Glutamatergic neuron (in vitro differentiated cells): ENCODE results near the gene ENC1. TPM values are rescaled to one million over a fixed set of nuclear protein-coding genes. Genes with fewer than 3 reads are reported as not detected.

ENCODE experiments used
- DNase-seq: peaks from one replicate; pipeline ENCODE4 v3.0.0; 2022
- H3K27ac Mint-ChIP-seq: one replicate; pipeline ENCODE4 v1.8.0; 2020; ENCODE audit warnings: mild to moderate bottlenecking, mixed read lengths, inconsistent platforms; ENCODE audit not compliant: unreplicated experiment
- H3K27me3 Mint-ChIP-seq: one replicate; pipeline ENCODE4 v1.8.0; 2020; ENCODE audit warnings: mild to moderate bottlenecking, moderate library complexity, mixed read lengths, inconsistent platforms; ENCODE audit not compliant: unreplicated experiment
- H3K36me3 Mint-ChIP-seq: one replicate; pipeline ENCODE4 v1.8.0; 2020; ENCODE audit warnings: mild to moderate bottlenecking, mixed read lengths, inconsistent platforms; ENCODE audit not compliant: unreplicated experiment
- H3K4me1 Mint-ChIP-seq: one replicate; pipeline ENCODE4 v1.8.0; 2020; ENCODE audit warnings: mild to moderate bottlenecking, low read depth, mixed read lengths, inconsistent platforms; ENCODE audit not compliant: unreplicated experiment
- H3K4me3 Mint-ChIP-seq: one replicate; pipeline ENCODE4 v1.8.0; 2020; ENCODE audit warnings: mild to moderate bottlenecking, mixed read lengths, inconsistent platforms; ENCODE audit not compliant: unreplicated experiment
- H3K9me3 Mint-ChIP-seq: one replicate; pipeline ENCODE4 v1.8.0; 2020; ENCODE audit warnings: mild to moderate bottlenecking, moderate library complexity, mixed read lengths, inconsistent platforms; ENCODE audit not compliant: unreplicated experiment
- long read RNA-seq: library from polyadenylated mRNA; unstranded; transcript quantifications from one replicate; pipeline ENCODE4 v2.0.0, GENCODE V29; 2020; ENCODE audit not compliant: unreplicated experiment
- total RNA-seq: library from RNA; stranded (reverse); fragmentation: NEBNext Ultra II Directional; extraction: Animal tissue kit (Norgen Biotek cat#: 25700); gene quantifications from one replicate; pipeline ENCODE4 v1.2.1, GENCODE V29; 2021; ENCODE audit not compliant: unreplicated experiment
- TF ChIP-seq, protein P1 (sequence below): fragments of 200-600 bp; sonication (generic); IDR thresholded peaks from one replicate; pipeline ENCODE4 v1.5.0; 2021; ENCODE audit not compliant: partially characterized antibody, unreplicated experiment

ENC1 gene, protein sequence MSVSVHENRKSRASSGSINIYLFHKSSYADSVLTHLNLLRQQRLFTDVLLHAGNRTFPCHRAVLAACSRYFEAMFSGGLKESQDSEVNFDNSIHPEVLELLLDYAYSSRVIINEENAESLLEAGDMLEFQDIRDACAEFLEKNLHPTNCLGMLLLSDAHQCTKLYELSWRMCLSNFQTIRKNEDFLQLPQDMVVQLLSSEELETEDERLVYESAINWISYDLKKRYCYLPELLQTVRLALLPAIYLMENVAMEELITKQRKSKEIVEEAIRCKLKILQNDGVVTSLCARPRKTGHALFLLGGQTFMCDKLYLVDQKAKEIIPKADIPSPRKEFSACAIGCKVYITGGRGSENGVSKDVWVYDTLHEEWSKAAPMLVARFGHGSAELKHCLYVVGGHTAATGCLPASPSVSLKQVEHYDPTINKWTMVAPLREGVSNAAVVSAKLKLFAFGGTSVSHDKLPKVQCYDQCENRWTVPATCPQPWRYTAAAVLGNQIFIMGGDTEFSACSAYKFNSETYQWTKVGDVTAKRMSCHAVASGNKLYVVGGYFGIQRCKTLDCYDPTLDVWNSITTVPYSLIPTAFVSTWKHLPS
- 302 TPM for total RNA-seq
- long read RNA-seq, full-length matches to known transcripts, result 67 of 85 reads
- long read RNA-seq, partial matches to known transcripts, result 8 of 85 reads
- long read RNA-seq, other reads (novel, unspliced or antisense), result 10 of 85 reads

DNA sequence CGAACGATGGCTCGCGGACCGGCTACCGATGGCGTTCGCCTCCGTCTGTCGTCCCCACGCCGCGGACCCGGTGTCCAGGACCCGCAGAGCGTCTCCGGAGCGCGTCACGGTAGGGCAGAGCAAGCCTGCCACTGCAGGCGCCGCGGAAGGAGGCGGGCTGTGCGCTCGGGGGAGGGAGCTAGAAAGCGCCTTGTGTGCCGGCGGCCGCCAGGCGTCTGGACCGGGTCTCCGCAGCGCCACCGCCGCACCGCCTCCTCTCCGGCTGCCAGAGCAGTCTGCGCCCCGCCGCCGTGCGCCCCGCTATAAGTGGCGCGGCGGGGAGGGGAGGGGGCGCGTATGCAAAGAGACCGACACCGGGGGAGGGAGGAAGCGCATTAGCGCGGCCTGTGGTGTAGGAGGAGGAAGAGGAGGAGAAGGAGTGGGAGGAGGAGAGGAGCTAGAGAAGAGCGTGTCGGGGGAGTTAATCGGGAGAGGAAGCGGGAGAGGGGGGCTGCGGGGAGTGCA, at the start of gene ENC1:
Gene ENC1 (minus strand): TSS at position 279 of the 504 bp plus-strand sequence. CDS start 4,243 bp downstream, outside the sequence.
- H3K9me3 Mint-ChIP-seq, result peaks cover 19% of the 10 kb centered on the region
- H3K36me3 Mint-ChIP-seq, result peaks cover 7% of the 10 kb centered on the region
- TF ChIP-seq, protein P1, sequence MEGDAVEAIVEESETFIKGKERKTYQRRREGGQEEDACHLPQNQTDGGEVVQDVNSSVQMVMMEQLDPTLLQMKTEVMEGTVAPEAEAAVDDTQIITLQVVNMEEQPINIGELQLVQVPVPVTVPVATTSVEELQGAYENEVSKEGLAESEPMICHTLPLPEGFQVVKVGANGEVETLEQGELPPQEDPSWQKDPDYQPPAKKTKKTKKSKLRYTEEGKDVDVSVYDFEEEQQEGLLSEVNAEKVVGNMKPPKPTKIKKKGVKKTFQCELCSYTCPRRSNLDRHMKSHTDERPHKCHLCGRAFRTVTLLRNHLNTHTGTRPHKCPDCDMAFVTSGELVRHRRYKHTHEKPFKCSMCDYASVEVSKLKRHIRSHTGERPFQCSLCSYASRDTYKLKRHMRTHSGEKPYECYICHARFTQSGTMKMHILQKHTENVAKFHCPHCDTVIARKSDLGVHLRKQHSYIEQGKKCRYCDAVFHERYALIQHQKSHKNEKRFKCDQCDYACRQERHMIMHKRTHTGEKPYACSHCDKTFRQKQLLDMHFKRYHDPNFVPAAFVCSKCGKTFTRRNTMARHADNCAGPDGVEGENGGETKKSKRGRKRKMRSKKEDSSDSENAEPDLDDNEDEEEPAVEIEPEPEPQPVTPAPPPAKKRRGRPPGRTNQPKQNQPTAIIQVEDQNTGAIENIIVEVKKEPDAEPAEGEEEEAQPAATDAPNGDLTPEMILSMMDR, result peak; percentile 65
- H3K27me3 Mint-ChIP-seq, result peaks cover 19% of the 10 kb centered on the region
- H3K4me1 Mint-ChIP-seq, result peaks cover 44% of the 10 kb centered on the region
- DNase-seq, result peak; percentile 91
- H3K4me3 Mint-ChIP-seq, result peak within 1 kb of the TSS; percentile 88
- H3K27ac Mint-ChIP-seq, result peak within 1 kb of the TSS; percentile 92

DNA sequence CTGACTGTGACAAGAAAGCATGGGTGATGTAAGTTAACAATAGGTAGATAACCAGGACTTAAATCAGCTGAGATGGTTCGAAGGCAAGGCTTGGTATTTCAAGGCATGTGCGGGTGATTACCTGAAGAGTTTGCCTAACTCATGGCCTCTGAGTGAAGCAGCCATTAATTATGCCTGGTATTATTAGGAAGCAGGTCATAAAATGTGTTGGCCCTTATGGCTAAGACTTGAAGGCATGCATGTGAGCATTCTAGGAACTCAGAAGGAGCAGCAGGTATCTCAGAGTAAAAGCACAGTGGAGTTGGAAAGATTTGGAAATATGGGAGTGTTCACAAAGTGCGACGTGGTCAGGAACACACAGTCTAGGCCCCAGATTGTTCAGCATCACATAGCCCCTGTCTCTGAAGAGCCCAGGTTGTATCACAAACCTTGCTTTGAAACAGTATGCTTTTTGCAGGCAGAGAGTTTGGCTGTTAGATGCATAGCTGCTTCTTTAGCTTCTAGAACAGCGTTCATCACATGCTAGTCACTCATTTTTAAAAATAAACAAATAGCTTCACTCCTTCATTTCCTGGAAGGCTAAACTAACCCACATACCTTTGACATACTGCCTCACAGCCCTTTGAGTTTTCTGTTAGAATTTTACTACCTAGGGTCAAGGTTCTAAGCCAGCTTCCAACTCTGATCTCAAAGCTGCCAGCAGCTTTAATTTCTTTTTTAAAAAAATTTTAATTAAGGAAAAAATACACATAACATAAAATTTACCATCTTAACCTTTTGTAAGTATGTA, 46.6 kb upstream of the ENC1 start:
- Mint-ChIP-seq H3K9me3 (peaks cover 2% of the 10 kb centered on the region), H3K4me1 (peaks cover 2% of the 10 kb centered on the region), H3K36me3 (no peaks in the 10 kb centered on the region), H3K4me3 (no peak overlapping the region), H3K27me3 (peaks cover 2% of the 10 kb centered on the region), H3K27ac (no peak overlapping the region)
- no peak for DNase-seq
- TF ChIP-seq, protein P1, result no peak

DNA sequence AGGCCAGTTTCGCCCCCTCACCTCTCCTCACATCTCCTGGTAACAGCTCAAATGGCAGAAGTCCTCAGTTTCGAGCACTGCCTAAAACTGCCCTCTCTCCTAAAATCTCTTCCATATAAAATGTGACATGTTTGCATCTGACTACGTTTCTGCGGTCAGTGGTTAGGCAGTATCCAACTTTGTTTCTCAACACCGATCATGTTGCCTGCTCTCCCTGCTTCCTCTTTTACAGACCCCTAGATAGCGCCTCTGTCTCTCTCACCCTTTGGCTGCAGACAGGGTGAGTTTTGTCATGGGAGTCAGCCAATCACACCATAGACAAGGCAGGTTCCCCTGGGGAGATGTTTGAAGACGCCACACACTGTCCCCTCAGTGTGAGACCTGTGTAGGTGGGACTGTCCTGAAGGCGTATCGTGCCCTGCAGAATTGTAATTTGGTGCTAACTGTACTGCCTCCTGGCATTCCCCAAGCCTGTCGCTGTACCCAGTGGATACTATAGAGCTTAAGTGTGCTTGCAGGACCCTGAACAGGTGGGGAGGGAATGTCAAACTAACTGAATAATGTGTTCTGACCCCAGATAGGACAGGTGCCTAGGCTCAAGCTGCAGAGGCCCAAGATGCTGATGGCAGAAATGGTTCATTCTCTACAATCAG, 45.6 kb upstream of the ENC1 start:
- Mint-ChIP-seq H3K27me3 (peaks cover 2% of the 10 kb centered on the region), H3K36me3 (no peaks in the 10 kb centered on the region), H3K27ac (no peak overlapping the region), H3K4me3 (peak overlapping the region; percentile 78), H3K9me3 (peaks cover 2% of the 10 kb centered on the region), H3K4me1 (peaks cover 2% of the 10 kb centered on the region)
- no peak for DNase-seq
- TF ChIP-seq, protein P1, result no peak

DNA sequence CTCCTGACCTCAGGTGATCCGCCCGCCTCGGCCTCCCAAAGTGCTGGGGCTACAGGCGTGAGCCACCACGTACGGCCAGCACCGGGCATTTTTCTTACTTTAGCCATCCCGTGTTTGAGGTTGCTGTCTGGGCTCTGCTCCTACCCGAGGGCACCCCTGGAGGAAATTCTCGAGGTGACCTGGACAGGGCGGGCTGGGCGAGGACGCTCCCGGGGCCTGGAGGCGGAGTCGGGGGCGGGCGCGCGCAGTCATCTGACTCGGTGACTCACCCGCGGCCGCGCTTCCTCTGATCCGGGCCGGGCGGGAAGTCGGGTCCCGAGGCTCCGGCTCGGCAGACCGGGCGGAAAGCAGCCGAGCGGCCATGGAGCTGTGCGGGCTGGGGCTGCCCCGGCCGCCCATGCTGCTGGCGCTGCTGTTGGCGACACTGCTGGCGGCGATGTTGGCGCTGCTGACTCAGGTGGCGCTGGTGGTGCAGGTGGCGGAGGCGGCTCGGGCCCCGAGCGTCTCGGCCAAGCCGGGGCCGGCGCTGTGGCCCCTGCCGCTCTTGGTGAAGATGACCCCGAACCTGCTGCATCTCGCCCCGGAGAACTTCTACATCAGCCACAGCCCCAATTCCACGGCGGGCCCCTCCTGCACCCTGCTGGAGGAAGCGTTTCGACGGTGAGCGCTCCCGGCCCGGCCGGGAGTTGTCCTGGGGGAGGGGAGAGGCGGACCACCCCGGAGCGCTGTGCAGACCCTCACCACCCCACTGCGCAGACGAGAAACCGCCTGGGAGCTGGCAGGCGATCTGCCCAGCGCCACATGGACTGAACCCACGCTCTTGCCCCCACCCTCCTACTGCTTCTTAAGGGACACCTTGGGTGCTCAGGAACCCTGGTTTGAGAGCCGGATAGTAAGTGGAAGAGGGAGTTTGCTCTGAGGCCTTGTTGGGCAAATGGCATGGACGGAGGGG, 44.6 kb upstream of the ENC1 start, which contains the start of gene HEXB:
Gene HEXB (plus strand): TSS at position 334 of the 952 bp plus-strand sequence. CDS start 28 bp downstream, at position 362.
- Mint-ChIP-seq H3K36me3 (no peaks in the 10 kb centered on the region), H3K27me3 (peaks cover 2% of the 10 kb centered on the region), H3K9me3 (peaks cover 2% of the 10 kb centered on the region), H3K27ac (no peak within 1 kb of the TSS), H3K4me1 (peaks cover 2% of the 10 kb centered on the region), H3K4me3 (peak within 1 kb of the TSS; percentile 84)
- TF ChIP-seq, protein P1, result no peak
- peak; percentile 85 for DNase-seq
